ENCODE data around the gene SIDT1.

SIDT1 gene

DNA sequence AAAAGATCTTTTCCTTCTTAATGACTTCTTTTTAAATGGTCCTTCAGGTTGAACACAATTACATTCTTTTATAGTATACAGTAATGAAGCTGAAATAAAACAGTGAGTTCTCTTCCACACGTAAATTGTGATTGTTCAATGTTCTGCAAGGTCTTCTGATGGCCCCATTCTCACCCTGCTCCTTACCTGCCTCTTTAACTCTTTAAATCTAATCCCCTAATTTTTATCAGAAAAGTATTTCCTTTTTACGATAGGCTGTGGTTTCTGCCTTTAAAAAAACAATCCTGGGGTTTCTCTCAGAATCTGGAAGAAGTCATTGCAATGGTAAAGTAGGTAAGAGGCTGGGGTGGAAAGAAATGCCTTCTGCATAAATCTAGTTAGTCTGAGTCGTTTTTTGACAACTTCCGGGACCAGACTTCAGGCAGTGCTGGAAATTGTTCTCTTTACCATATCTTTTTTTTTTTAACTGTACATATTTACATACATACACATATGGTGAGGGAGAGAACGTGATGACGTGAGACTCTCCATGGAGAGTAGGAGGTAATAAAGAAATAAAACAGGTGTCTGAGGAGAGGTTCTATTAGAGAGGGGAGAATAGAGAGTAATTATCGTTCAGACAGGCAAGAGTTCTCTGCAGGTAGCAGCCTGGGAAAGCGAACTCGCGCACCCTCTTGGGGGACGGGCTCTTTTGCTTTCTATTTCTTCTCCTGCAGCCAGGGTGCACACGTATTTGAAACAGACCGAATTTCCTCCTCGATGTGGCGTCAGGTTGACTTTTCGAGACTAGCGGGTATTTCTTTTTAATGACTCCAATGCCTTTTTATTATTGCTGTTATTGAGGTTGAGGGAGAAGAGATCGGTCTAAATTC lies at the start of gene SIDT1:
TSS of gene SIDT1 (plus strand) at position 730 of the 872 bp plus-strand sequence. CDS start 467 bp downstream, outside the sequence.
- in situ Hi-C loops (cut with HindIII; ENCODE audit: low pct_ligation_motif_present, low pct_unique_long_range_greater_than_20kb, low sequenced_read_pairs), result no loop called here
- DNase-seq, result peak; percentile 46

DNA sequence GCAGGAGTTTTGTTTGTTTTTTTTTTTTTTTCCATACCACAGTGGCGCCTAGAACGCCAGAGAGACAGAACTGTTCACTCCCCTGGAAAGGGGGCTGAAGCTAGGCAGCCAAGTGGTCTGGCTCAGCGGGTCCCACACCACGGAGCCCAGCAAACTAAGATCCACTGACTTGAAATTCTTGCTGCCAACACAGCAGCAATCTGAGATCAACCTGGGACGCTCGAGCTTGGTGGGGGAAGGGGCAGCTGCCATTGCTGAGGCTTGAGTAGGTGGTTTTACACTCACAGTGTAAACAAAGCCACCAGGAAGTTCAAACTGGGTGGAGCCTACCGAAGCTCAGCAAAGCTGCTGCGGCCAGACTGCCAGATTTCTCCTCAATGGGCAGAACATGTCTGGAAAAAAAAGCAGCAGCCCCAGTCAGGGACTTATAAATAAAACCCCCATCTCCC lies 47.2 kb upstream of the SIDT1 start:
- no peak for DNase-seq
- in situ Hi-C loops (cut with HindIII; ENCODE audit: low pct_ligation_motif_present, low pct_unique_long_range_greater_than_20kb, low sequenced_read_pairs), result no loop called here

DNA sequence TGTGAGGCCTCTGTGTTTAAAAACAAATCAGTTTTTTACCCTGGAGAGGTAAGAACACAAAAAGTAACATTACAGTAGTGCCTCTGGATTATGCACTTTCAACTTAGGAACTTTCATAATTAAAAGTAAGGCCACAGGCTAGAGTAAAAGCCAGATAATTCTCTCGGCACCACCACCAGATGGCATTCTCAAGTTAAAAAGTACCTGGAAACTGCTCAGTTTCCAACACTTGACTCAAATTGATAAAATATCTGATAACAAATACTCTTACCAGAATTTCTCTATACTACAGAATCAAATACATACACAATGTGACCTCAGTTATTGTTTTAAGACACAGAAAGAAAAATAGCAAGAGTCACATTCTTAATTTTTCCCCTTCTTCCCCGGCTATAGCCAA lies 37.3 kb upstream of the SIDT1 start:
- DNase-seq, result peak; percentile 44
- in situ Hi-C loops (cut with HindIII; ENCODE audit: low pct_ligation_motif_present, low pct_unique_long_range_greater_than_20kb, low sequenced_read_pairs), result no loop called here

DNA sequence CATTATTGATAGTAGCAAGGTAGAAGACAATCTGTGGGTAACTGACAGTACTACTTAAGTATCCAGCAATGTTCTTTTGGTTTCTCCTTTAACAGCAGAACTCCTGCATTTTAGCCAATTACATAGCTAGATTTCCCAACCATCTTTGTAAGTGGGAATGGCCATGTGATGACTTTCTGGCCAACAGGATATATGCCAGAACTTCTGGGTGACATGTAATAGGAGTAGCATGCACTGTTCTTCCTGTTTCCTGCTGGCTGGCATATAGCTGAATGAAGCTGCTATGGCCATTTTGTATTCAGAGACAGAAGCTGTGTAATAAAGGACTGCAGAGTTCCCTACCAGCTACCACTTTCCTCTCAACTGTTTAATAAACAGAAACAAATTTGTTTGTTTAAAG lies 35.4 kb upstream of the SIDT1 start:
- DNase-seq, result no peak
- in situ Hi-C loops (cut with HindIII; ENCODE audit: low pct_ligation_motif_present, low pct_unique_long_range_greater_than_20kb, low sequenced_read_pairs), result no loop called here

DNA sequence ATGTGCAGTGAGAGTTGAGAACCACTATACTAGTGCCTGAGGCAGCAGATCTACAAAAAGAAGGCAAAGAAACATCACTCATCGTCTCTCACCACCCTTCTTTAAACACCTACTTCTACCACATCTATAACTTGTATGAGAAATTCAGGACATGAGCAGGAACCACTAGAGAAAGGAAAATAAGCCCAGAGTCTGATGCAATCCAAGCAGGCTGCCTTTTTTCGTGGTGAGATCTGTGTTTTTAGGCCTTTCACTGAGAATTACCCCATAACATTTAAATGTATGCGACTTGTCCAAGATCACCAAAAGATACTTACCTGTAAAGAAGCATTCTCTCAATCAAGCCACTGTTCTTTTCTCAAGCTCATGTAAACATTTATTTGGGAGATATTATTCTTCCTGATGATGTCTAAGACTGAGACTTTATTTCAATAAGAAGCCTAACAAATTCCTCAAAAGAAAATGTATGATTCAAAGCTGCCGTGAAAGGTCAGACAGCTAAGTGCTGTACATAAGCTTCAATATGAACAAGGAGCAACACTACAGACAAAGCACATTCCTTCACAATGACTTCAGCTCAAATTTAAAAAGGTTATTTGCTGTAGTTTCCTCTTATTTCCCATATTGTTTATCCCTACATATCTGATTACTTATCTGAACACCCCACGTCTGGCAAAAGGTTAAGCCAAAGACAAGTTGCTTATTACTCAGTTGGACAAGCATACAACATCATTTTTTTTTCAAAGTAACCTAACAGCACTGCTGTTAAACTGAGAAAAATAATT lies 33.9 kb upstream of the SIDT1 start:
- DNase-seq, result no peak
- in situ Hi-C loops (cut with HindIII; ENCODE audit: low pct_ligation_motif_present, low pct_unique_long_range_greater_than_20kb, low sequenced_read_pairs), result no loop called here

DNA sequence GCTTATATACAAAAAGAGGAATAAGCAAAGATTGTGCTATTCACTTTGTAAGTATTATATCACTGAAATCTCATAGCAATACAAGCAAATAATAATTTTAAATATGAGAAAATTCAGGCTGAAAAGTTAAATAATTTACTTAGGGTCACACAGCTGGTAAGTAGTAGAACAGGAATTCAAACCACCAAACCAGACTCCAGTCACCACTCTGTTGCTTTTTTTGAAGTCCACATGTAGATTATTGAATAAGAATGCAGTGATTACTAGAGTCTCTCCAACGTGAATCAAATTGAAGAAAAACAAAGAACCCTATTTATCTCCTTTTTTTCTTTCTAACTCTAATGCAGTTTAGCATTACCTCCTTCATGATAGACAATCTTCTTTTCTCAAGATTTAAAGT lies 33.3 kb upstream of the SIDT1 start:
- in situ Hi-C loops (cut with HindIII; ENCODE audit: low pct_ligation_motif_present, low pct_unique_long_range_greater_than_20kb, low sequenced_read_pairs), result no loop called here
- DNase-seq, result no peak

DNA sequence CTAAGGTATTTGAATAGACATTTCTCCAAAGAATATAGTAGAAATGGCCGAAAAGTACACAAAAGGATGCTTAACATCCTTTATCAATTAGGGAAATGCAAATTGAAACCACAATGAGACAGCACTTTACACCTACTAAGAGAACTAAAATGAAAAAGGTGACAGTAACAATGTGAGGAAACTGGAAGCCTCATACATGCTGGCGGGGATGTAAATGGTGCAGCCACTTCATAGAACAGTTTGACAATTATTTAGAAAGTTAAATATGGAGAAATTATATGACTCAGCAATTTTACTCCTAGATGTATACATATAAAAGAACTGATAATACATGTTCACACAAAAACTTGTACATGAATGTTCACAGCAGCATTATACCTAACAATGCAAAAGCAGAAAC lies 30.8 kb upstream of the SIDT1 start:
- no peak for DNase-seq
- in situ Hi-C loops (cut with HindIII; ENCODE audit: low pct_ligation_motif_present, low pct_unique_long_range_greater_than_20kb, low sequenced_read_pairs), result no loop called here

DNA sequence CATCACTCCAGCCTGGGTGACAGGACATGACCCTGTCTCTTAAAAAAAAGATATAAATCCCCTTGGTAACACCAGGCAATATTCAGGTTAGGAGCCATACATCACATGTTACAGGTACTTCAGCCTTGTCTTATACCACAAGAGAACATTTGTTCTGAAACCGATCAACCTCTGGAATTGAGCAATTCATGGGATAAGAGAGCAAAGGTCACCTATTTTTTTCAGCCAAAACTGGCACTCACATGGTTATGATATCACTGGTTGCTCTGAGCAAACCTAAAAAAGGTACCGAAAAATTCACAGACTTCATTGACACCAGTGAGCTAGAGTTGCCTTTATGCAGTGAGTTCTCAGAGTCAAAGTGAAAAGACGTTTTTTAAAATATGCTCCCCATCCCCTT lies 26.5 kb upstream of the SIDT1 start:
- in situ Hi-C loops (cut with HindIII; ENCODE audit: low pct_ligation_motif_present, low pct_unique_long_range_greater_than_20kb, low sequenced_read_pairs), result no loop called here
- no peak for DNase-seq

DNA sequence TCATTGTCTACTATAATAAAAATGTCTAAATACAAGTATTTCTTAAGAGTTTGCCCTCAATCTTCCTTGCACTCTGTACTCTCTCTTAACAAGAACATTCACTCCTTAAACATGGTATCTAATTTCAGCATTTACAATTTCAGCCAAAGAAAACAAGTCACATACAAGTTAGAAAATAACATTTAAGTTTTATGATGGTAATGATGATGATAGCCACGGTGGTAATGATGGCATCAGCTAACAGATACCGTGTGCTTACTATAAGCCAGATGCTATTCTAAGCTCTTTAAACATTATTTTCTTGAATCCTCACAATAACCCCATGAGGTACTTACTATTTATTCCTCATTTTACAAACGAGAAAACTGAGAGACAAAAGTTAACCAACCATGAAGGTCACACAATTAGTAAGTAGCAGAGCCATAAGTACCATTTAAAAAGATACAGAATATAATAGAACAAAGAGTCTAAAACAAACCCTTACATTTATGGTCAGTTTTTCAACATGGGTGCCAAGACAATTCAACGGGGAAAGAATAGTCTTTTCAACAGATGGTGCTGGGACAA lies 24.8 kb upstream of the SIDT1 start:
- in situ Hi-C loops (cut with HindIII; ENCODE audit: low pct_ligation_motif_present, low pct_unique_long_range_greater_than_20kb, low sequenced_read_pairs), result no loop called here

DNA sequence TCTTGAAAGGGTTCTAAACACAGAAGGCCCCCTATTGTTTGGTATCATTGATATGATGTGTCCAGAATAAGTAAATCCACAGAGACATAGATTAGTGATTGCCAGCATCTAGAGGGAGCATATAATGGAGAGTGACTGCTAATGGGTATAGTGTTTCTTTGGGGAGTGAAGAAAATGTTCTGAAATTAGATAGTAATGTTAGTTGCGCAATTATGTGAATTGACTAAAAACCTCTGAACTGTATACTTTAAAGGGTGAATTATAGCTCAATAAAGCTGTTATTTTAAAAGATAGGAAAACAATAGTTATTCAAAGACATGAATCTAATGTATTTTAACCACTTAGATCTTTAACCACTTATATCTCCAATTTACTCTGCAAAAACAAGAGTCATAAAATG lies 23.4 kb upstream of the SIDT1 start:
- in situ Hi-C loops (cut with HindIII; ENCODE audit: low pct_ligation_motif_present, low pct_unique_long_range_greater_than_20kb, low sequenced_read_pairs), result no loop called here
- DNase-seq, result no peak

More for the DNA sequence above, 24.8 kb upstream of the SIDT1 start:
- no peak for DNase-seq

DNA sequence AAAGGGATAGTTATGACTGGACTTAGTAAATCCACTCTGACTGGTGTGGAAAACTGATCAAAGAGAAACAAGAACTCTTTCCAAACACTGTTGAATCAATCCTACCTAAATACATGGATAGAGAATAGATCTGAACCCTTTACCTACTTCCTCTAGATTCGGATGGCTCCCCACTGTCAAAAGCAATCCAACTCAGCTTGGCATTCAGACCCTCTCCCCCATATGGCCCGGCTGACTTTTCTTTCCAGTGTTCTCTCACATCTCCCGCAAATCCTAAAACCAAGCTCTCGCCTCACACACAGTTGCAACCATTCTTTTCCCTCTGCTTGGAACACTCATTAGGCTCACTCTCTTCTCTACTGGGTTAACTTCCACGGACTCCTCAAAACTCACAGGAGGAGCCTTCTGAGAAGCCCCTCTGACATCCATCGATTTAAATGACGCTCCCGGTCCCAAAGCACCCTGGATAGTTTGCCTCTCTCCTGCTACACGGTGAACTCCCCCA lies 18.0 kb upstream of the SIDT1 start:
- DNase-seq, result no peak
- in situ Hi-C loops (cut with HindIII; ENCODE audit: low pct_ligation_motif_present, low pct_unique_long_range_greater_than_20kb, low sequenced_read_pairs), result no loop called here

DNA sequence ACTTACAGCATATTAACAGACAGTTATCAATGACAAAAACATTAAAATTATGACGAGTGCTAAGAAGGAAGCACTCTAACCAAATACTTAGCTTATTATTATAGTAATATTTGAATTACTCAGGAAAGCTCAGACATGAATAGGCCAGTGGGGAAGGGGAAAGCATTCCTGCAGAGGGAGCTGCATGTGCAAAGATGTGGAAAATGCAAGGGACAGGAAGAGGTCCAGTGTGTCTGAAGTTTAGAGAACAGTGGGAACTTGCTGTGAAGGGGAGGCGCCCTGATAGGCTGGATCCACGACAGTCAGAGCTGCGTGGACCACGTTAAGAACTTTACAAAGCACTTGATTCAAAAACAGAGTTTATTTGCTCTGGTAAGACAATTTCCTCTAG lies 16.2 kb upstream of the SIDT1 start:
- in situ Hi-C loops (cut with HindIII; ENCODE audit: low pct_ligation_motif_present, low pct_unique_long_range_greater_than_20kb, low sequenced_read_pairs), result no loop called here
- no peak for DNase-seq

DNA sequence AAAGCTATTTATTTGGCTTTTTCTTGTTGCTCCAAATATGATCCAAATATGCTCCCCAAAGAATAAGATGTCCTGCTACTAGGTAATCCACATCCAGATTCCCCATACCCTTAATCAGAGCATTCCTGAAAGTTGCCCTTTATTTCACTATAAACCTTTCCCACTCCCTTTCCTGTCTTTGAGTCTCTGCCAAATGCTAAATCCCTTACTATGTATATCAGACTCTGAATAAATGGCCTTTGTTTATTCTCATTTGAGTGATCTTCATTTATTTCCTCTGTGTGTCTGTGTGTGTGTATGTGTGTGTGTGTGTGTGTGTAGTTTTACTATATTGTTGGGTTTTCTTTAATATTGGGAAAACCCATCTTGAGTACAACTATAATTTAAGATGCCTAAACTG lies 10.4 kb upstream of the SIDT1 start:
- in situ Hi-C loops (cut with HindIII; ENCODE audit: low pct_ligation_motif_present, low pct_unique_long_range_greater_than_20kb, low sequenced_read_pairs), result no loop called here

DNA sequence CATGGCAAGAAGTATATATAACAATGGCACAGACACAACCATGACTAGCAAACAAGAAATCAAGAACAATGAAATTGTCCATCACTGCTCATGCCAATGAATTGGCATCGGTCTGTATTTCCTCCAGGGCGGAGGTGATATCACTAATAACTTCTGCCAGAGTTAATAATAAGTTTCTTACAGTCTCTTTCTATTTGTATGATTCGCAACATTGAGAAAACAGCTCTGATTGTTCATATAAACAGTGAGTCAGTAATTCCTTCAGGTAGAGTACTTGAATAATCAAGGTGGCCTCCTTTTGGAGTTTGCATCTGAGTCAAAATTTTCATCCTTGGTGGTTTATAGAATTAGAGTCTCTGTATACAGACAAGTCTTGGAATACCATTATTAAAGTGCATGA lies 9.1 kb upstream of the SIDT1 start:
- in situ Hi-C loops (cut with HindIII; ENCODE audit: low pct_ligation_motif_present, low pct_unique_long_range_greater_than_20kb, low sequenced_read_pairs), result no loop called here
- no peak for DNase-seq

More for the DNA sequence above, 10.4 kb upstream of the SIDT1 start:
- DNase-seq, result no peak

DNA sequence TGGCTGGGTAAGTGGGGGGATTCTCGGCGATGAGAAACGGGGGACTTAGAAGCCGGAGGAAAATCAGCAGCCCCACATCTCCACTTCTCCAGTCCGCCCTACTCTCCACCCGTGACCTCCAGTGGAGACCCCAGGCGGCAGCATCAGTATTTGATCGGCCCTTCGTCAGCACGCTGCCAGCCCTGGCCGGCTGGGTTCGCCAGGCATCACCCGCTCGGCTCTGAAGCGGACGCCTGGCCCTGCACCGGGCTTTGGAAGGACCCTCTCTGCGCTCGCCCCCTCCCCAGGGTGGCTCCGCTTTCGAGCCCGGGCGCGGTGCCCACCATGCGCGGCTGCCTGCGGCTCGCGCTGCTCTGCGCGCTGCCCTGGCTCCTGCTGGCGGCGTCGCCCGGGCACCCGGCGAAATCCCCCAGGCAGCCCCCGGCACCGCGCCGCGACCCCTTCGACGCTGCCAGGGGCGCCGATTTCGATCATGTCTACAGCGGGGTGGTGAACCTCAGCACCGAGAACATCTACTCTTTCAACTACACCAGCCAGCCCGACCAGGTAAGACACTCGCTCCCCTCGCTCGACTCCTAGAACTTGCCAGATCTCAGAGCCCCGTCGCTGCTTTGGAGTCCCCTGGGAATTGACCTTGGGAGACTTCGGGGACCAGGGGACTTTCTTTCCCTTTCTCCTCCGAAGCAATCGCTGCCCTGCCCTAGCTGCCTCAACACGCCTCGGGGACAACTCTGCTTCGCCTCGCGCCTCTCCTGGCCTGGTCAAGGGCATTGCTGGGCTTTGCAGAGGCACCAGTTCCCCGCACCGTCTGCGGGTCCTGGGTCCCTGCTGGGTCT lies 561 bp downstream of the SIDT1 start:
- in situ Hi-C loops (cut with HindIII; ENCODE audit: low pct_ligation_motif_present, low pct_unique_long_range_greater_than_20kb, low sequenced_read_pairs), result no loop called here
- no peak for DNase-seq

DNA sequence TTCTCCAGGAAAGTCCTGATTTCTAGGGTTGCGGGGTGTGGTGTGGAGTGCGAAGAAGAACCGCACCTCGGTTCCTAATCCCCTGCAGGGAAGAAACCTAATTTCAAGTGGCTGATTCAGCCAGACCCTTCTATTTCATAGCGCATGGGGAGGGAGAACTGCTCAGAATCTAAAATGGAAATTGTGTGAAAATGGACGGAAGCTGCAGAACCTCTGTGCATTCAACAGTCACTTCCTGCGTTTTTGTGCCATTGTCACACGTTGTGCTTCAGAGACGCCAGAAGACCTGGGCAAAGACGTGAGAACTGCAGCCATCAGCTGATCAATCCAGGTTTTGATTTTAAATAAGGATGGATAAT lies 1.2 kb downstream of the SIDT1 start:
- DNase-seq, result no peak
- in situ Hi-C loops (cut with HindIII; ENCODE audit: low pct_ligation_motif_present, low pct_unique_long_range_greater_than_20kb, low sequenced_read_pairs), result no loop called here

DNA sequence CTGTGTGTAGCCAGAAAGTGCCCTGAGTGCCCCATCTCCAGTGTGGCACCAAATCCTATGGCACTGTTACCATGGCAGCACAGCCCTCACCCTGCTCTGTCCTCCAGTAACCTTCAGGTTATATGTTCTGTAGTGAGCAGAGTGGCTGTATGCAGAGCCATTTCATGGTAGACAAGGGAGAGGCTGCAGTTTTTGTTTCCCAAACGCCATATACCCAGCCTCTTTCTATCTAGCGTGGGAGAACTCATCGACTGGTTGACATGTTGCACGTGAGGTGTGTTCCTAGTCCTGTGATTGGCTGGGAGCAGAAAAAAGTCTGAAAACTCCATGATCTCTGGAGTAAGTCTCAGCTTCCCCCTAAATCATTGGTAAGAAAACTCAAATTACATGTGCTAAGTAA lies 2.0 kb downstream of the SIDT1 start:
- DNase-seq, result no peak

DNA sequence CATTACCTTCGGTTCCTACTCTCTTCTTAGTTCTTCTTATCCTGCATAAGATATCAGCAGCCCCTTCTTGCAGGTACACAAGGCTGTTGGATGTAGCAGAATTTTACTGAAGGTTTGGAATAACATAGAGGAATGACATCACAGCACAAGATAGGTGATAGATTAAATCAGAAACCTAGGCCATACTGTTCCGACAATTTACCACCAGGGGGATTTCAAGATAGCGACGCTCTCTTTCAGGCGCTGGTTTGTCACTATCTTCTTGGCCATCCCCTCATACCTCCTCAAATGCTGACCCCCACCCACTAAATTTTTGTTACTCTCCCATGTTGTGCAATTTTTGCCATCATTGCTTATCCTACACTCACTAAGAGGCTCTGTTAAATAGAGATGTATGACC lies 3.5 kb downstream of the SIDT1 start:
- in situ Hi-C loops (cut with HindIII; ENCODE audit: low pct_ligation_motif_present, low pct_unique_long_range_greater_than_20kb, low sequenced_read_pairs), result no loop called here

More for the DNA sequence above, 2.0 kb downstream of the SIDT1 start:
- in situ Hi-C loops (cut with HindIII; ENCODE audit: low pct_ligation_motif_present, low pct_unique_long_range_greater_than_20kb, low sequenced_read_pairs), result no loop called here

More for the DNA sequence above, 3.5 kb downstream of the SIDT1 start:
- DNase-seq, result no peak
